Measurements from ENCODE around the gene HMCN2. TPM values are rescaled to one million over a fixed set of nuclear protein-coding genes. Genes with fewer than 3 reads are reported as not detected.

The HMCN2 gene
- total and polyA plus RNA-seq, 4 donors, result 0.24 to 1.8 (median 0.29) TPM

DNA sequence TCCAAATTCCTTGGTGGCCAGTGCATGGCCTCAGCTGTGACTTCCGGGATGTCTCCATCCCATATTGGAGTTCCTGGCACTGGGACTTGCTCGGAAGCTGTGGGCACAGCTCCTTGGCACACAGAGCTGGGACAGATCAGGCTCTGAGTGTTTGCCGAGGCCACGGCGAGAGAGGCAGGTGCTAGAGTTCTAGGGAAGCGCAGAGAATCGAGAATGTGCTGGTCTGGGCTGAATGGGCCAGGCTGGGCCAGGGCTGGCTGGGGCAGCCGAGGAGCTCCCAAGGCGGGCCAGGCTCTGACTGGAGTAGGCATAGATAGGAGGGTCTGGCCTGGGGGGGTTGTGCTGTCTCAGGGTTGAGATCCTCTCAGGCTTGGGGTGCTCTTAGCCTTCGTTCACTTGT lies 45.4 kb downstream of the HMCN2 start:
- H3K27ac ChIP-seq (ENCODE audit: low read depth in 1 of 2, low read length in 2 of 2), result no peak overlapping the region
- H3K9ac ChIP-seq (ENCODE audit: low read depth in 1 of 2, low read length in 2 of 2), result no peak overlapping the region
- H3K4me3 ChIP-seq (ENCODE audit: low read depth in 1 of 3, low read length in 3 of 3), result no peak overlapping the region
- TF ChIP-seq ZBTB33 (IDR thresholded peaks at IDR 0.05) (no peak), FOXA2 (IDR thresholded peaks at IDR 0.05) (no peak), YY1 (IDR thresholded peaks at IDR 0.05) (no peak), HNF4A (conservative IDR thresholded peaks at IDR 0.05) (no peak), SP1 (IDR thresholded peaks at IDR 0.05) (no peak), RAD21 (IDR thresholded peaks at IDR 0.05) (no peak), RXRA (IDR thresholded peaks at IDR 0.05) (no peak), GABPA (IDR thresholded peaks at IDR 0.05 in 1 of 2, conservative IDR thresholded peaks at IDR 0.05 in 1 of 2) (no peak), NR2F2 (IDR thresholded peaks at IDR 0.05) (no peak), JUND (IDR thresholded peaks at IDR 0.05) (no peak), EGR1 (IDR thresholded peaks at IDR 0.05; ENCODE audit: low read depth in 2 of 2) (no peak), TAF1 (conservative IDR thresholded peaks at IDR 0.05) (no peak), FOXA1 (IDR thresholded peaks at IDR 0.05) (no peak), CTCF (IDR thresholded peaks at IDR 0.05; ENCODE audit: low read depth, low read length, missing input control) (no peak), HNF4G (IDR thresholded peaks at IDR 0.05) (no peak)
- TF ChIP-seq, protein P1, sequence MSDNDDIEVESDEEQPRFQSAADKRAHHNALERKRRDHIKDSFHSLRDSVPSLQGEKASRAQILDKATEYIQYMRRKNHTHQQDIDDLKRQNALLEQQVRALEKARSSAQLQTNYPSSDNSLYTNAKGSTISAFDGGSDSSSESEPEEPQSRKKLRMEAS (IDR thresholded peaks at IDR 0.05), result no peak
- TF ChIP-seq, protein P2, sequence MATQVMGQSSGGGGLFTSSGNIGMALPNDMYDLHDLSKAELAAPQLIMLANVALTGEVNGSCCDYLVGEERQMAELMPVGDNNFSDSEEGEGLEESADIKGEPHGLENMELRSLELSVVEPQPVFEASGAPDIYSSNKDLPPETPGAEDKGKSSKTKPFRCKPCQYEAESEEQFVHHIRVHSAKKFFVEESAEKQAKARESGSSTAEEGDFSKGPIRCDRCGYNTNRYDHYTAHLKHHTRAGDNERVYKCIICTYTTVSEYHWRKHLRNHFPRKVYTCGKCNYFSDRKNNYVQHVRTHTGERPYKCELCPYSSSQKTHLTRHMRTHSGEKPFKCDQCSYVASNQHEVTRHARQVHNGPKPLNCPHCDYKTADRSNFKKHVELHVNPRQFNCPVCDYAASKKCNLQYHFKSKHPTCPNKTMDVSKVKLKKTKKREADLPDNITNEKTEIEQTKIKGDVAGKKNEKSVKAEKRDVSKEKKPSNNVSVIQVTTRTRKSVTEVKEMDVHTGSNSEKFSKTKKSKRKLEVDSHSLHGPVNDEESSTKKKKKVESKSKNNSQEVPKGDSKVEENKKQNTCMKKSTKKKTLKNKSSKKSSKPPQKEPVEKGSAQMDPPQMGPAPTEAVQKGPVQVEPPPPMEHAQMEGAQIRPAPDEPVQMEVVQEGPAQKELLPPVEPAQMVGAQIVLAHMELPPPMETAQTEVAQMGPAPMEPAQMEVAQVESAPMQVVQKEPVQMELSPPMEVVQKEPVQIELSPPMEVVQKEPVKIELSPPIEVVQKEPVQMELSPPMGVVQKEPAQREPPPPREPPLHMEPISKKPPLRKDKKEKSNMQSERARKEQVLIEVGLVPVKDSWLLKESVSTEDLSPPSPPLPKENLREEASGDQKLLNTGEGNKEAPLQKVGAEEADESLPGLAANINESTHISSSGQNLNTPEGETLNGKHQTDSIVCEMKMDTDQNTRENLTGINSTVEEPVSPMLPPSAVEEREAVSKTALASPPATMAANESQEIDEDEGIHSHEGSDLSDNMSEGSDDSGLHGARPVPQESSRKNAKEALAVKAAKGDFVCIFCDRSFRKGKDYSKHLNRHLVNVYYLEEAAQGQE (IDR thresholded peaks at IDR 0.05), result no peak
- TF ChIP-seq, protein P3, sequence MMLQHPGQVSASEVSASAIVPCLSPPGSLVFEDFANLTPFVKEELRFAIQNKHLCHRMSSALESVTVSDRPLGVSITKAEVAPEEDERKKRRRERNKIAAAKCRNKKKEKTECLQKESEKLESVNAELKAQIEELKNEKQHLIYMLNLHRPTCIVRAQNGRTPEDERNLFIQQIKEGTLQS (IDR thresholded peaks at IDR 0.05), result no peak
- H3K27me3 ChIP-seq (ENCODE audit: control insufficient read depth in 4 of 4, insufficient read depth in 4 of 4, low read length in 3 of 4), result no peaks in the 10 kb centered on the region
- H3K36me3 ChIP-seq (ENCODE audit: control insufficient read depth in 4 of 4, insufficient read depth in 3 of 4, low read depth in 1 of 4, low read length in 3 of 4), result no peaks in the 10 kb centered on the region
- H3K4me1 ChIP-seq (ENCODE audit: control insufficient read depth in 4 of 4, insufficient read depth in 4 of 4, low read length in 3 of 4), result peaks cover 0 to 19% (median 7%) of the 10 kb centered on the region in 4 donors
- no peak for DNase-seq (ENCODE audit: low spot score)
- WGBS, result 95% methylated on average over 10 of the region's 10 CpGs
- H3K9me3 ChIP-seq (ENCODE audit: control insufficient read depth in 4 of 4, low read length in 3 of 4), result no peaks in the 10 kb centered on the region

Measured in liver (tissue), 9 donors.